OCI-M2 (cell line): ENCODE measurements around the gene USP33.
"Not testable (repeated sequence)": the region's sequence is repeated elsewhere in the genome, so short reads cannot be mapped to it uniquely, and the experiment has no call there.

Experiments
- DNase-seq: peaks from one replicate; lab custom pipeline; 2025; ENCODE audit not compliant: unreplicated experiment; lab: John Stamatoyannopoulos, UW

Gene USP33

DNA sequence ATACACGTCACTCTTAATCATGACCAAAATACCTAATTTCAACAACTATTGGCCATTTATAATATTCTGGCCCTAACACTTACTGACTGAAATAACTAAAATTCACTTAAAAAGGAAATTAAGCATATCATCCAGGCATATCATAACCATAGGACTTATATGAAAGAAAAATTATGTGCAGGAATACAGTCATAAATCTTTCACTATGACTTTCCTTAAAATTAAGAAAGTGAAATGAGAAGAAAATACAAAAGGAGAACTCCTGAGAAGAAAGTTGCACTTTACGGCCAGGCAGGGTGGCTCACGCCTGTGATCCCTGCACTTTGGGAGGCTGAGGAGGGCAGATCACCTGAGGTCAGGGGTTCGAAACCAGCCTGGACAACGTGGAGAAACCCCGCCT is 86.6 kb downstream of the USP33 start:
- no peak for DNase-seq

DNA sequence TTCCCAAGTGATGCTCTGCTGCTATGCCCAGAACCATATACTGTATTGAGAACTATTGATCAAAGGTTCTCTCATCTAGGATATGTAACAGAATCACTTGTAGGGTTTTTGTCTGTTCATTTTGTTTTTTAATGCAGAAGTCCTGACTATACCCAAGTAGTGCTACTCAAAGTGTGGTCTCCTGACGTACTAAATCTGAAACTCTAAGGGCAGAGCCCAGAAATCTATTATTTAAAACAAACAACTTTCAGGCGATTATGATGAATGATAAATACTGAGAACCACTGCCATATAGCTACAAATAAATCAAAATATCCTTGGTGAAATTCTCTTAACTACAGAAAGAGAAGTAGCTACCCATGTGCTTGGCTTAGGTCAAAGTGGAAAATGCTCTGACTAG is 87.3 kb downstream of the USP33 start:
- DNase-seq: no peak

DNA sequence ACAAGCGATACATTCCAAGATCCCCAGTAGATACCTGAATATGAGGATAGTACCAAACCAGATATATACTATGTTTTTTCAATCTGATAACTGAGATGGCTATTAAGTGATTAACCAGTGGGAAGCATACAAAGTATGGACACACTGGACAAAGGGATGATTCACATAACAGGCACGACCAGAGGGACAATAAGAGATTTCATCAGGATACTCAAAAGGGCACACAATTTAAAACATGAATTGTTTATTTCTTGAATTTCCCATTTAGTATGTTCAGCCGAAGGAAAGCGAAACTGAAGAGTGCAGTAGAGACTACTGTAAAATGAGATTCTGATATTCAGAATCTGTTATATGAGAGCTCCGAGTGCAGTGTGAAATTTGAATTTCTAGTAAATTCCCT is 87.8 kb downstream of the USP33 start:
- no peak for DNase-seq

DNA sequence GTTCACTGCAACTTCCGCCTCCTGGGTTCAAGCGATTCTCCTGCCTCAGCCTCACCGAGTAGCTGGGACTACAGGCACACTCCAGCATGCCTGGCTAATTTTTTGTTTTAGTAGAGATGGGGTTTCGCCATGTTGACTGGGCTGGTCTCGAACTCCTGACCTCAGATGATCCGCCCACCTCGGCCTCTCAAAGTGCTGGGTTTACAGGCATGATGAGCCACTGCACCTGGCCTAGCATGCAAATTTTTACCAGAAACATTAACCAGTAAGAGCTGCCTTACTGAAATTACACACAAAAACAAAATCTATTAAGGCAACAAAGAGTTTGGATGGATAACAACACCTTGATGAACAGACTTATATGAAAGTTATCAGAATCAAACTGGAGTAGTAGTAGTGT is 89.3 kb downstream of the USP33 start:
- DNase-seq: no peak

DNA sequence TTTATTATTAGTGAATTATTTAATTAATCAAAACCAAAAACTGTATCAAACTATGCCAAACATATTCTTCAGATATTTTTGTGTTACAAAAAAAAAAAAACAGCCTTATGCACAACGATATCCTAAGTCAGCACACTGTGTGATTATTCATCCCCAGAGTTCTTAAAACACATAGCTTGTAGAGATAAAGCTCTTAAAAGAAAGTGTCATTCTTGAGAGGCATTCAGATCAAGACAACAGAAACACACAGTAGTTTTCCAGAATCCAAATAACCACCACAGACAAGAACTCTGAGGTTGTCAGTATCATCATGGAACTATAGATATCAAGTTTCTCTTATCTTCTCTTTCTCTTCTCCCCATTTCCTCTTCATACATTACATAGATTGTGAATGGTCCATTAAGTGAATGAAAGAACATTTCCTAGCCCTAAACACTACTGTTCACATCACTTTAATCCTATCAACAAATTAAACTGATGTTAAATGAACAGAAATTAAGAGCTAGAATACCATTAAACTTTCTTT is 90.7 kb downstream of the USP33 start:
- no peak for DNase-seq

DNA sequence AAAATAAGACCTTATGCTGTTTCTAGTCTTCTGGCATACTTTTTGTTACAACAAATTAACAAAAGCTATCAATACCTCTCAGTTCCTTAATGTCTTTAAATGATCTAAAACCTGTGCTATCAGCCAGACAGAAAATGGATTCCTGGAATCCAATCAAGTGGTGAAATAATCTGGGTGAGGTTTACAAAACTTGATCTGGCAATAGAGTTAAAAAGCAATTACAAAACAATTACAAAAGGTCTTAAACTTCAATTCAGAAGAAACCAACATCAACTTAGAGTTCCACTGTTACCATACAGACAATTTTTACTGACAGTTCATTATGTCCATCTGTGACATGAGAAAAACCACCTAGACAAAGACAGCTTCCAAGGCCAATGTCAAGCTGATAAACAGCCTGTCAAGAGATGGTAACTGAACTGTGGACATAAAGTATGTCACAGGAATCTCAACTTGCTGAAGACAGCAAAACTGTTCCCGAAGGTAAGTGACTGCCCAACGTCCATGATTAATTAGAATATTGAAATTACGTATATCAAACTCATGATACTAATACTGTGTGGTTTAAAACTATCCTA is 94.6 kb downstream of the USP33 start:
- DNase-seq: no peak

DNA sequence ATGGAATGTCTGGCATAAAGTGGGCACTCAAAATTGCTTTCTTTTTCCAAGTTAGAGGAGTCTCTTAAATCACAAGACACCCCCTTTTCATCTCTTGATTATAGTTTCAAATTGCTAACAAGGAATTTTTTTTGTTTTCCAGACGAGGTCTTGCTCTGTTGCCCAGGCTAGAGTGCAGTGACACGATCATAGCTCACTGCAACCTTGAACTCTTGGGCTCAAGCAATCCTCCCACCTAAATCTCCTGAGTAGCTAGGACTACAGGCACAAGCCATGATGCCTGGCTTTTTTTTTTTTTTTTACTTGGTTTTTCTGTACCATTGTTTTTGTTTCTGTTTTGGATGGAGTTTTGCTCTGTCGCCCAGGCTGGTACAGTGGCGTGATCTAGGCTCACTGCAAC is 98.0 kb downstream of the USP33 start:
- no peak for DNase-seq

DNA sequence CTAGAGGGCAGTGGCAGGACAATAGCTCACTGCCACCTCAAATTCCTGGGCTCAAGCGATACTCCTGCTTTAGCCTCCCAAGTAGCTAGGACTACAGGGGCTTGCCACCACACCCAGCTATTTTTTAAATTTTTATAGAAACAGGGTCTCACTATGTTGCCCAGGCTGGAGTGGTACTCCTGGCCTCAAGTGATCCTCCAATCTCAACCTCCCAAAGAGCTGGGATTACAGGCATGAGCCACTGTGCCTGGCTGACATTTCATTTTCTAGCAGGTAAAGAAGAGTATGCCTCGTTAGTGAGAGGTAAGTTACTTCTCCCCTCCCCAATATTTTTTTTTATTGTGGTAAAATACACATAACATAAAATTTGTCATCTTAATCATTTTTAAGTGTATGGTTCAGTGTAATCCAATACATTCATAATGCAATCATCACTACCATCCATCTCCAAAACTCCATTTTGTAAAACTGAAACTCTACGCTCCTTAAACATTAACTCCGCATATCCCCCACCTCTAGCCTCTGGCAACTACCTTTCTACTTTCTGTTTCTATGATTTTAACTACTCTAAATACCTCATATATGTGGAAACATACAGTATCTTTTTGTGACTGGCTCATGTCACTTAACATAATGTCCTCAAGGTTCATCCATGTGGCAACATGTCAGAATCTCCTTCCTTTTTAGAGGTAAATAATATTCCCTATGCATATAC is 99.6 kb downstream of the USP33 start:
- DNase-seq: no peak

DNA sequence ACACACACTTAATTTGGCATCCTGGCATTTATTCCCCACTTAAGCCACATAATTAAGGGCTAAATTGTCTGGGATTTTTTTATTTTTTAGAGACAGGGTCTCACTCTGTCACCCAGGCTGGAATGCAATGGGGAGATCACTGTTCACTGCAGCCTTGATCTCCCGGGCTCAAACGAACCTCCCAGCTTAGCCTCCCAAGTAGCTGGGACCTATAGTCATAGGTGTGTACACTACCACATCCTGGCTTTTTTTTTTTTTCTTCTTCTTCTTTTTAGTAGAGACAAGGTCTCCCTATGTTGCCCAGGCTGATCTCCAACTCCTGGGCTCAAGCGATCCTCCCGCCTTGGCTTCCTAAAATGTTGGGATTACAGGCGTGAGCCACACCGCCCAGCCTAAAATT is 101.4 kb downstream of the USP33 start:
- no peak for DNase-seq

DNA sequence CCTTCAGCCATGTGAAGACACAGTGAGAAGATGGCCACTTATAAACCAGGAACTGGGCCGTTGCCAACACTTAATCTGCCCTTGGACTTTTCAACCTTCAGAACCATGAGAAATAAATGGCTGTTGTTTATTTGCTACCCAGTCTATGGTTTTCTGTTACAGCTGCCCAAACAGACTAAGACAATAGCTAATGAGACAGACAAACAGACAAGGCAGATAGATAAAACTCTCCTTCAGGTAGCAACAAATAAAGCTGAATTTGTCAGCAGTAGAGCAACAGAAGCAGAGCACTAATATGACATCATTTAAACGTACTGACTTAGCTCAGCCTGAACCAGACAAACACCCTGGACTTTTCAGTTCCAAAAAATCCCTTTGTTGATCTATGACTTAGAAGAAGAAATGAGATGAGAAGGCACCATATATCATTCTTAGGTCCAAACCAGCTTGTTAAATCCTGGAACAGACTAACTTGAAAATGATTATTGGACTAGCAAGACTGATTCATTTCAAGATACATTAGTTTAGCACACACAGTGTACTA is 104.1 kb downstream of the USP33 start:
- DNase-seq: no peak

DNA sequence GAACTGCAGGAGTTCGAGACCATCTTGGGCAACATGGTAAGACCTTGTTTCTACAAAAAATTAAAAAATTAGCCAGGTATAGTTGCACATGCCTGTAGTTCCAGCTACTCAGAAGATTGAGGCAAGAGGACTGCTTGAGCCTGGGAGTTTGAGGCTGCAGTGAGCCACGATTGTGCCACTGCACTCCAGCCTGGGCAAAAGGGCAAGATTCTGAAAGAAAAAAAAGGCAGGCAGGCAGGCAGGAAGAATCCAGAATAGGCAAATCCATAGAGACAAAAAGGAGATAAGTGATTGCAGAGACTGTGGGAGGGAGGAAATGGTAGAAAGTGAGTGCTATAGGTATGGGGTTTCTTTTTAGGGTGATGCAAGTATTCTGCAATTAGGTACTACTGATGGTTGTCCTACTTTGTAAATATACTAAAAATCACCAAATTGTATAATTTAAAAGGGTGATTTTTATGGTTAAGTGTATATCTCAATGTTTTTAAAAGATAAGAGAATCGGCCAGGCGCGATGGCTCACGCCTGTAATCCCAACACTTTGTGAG is 106.6 kb downstream of the USP33 start:
- DNase-seq: no peak

DNA sequence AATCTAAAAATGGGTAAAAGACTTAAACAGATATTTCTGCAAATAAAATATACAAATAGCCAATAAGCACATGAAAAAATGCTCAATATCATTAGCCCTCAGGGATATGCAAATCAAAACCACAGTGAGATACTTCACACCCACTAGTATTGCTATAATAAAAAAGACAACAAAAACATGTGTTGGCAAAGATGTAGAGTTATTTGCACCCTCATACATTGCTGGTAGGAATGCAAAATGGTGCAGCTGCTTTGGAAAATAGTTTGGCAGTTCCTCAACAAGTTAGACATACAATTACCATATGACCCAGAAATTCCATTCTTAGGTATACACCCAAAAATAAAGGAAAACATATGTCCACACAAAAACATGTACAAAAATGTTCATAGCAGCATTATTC is 107.4 kb downstream of the USP33 start:
- DNase-seq: no peak

DNA sequence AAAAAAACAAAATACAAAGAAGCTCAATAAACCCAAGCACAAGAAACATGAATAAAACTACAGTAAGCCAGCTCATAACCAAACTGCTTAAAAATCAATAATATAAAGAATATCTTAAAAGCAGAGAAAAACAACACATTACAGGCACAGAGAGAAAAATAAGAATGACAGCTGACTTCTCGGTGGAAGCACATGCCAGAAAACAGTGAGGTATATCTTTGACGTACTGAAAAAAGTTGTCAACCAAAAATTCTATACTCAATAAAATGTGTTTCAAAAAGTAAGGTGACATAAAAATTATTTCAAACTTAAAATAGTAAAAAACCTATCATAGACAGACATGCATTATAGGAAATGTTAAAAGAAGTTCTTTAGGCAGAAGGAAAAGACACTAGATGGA is 110.5 kb downstream of the USP33 start:
- DNase-seq: no peak

DNA sequence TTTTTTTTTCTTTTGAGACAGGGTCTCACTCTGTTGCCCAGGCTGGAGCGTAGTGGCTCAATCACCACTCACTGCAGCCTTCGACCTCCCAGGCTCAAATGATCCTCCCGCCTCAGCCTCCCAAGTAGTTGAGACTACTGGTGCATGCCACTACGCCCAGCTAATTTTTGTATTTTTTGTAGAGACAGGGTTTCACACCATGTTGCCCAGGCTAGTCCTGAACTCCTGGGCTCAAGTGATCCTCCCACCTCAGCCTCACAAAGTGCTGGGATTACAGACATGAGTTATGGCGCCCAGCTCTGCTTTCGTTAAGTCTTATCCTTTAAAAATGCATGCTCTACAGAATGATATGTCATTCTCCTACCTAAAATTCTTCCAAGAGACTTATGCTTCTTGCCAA is 113.4 kb downstream of the USP33 start:
- DNase-seq: not testable (repeated sequence)
